ENCODE measurements around the gene CDKN1B. TPM values are rescaled to one million over a fixed set of nuclear protein-coding genes. Genes with fewer than 3 reads are reported as not detected.

Gene CDKN1B
- total and polyA plus RNA-seq, 2 of the 13 experiments (the other 11 are each of a cell fraction or from before 2014, with no cell fraction given) = 20.1 to 37.2 TPM

- no peak for TF ChIP-seq MEIS1 (CRISPR knock-in tag; IDR thresholded peaks at IDR 0.05; ENCODE audit: borderline replicate concordance)
- no peak for TF ChIP-seq GLMP (CRISPR knock-in tag; IDR thresholded peaks at IDR 0.05; ENCODE audit: borderline replicate concordance)
- TF ChIP-seq ZNF333 (CRISPR knock-in tag; IDR thresholded peaks at IDR 0.05; ENCODE audit: borderline replicate concordance) = no peak
- peak; percentile 38; the same call in 1 of the 2 replicates for TF ChIP-seq ZFX (CRISPR knock-in tag; IDR thresholded peaks at IDR 0.05; ENCODE audit: low read depth)
- no peak; the same call in 1 of the 2 replicates for TF ChIP-seq CHD4 (IDR thresholded peaks at IDR 0.05; ENCODE audit: borderline replicate concordance, low read length)
- TF ChIP-seq STAG1 (CRISPR knock-in tag; IDR thresholded peaks at IDR 0.05) = no peak
- no peak for TF ChIP-seq MTERF4 (CRISPR knock-in tag; IDR thresholded peaks at IDR 0.05)
- no peak for TF ChIP-seq RARG (CRISPR knock-in tag; IDR thresholded peaks at IDR 0.05; ENCODE audit: low read depth)
- 0 out of 2 replicates have a peak, but pooled peaks have one; percentile 30 for TF ChIP-seq PRDM10 (CRISPR knock-in tag; IDR thresholded peaks at IDR 0.05; ENCODE audit: low read depth)
- TF ChIP-seq POLR2A (IDR thresholded peaks at IDR 0.05; ENCODE audit: insufficient read depth in 1 of 2, low read depth in 2 of 2, low read length in 2 of 2) = peak; percentile 65; a peak in 3 of 4 replicates
- TF ChIP-seq FOXA1 (IDR thresholded peaks at IDR 0.05) = no peak
- peak; percentile 29; the same call in 1 of the 2 replicates for TF ChIP-seq FOXA1 (CRISPR knock-in tag; IDR thresholded peaks at IDR 0.05)
- peak; percentile 66 for TF ChIP-seq ARID3A (IDR thresholded peaks at IDR 0.05; ENCODE audit: low read depth, low read length)
- TF ChIP-seq ZNF646 (CRISPR knock-in tag; IDR thresholded peaks at IDR 0.05) = peak; percentile 89
These were observed 8.2 kb downstream of the CDKN1B start (continued) for GRCh38 chr12:12725086-12725955.
